Activated T-cell treated with anti-CD3 and anti-CD28 coated beads, Interleukin-2, amount 50 U/mL, for 4 hours (primary cell): Measurements from ENCODE around the gene CT45A10. TPM values are rescaled to one million over a fixed set of nuclear protein-coding genes. Genes with fewer than 3 reads are reported as not detected.
"Not testable (repeated sequence)": the region's sequence is repeated elsewhere in the genome, so short reads cannot be mapped to it uniquely, and the experiment has no call there.

ENCODE experiments used
- ATAC-seq, 2 donors: fragments of 200-7000 bp; cut with Tn5 transposase; one replicate each; pipeline ENCODE4 v1.10.0; 2021
- DNase-seq: peaks from one replicate; pipeline ENCODE4 v3.0.0-alpha.2; 2020
- H3K27me3 Mint-ChIP-seq: one replicate; pipeline ENCODE4 v1.8.0; 2021; ENCODE audit warnings: low read depth, mixed read lengths
- H3K36me3 Mint-ChIP-seq: one replicate; pipeline ENCODE4 v1.8.0; 2022; ENCODE audit warnings: mixed read lengths; ENCODE audit not compliant: insufficient read depth
- H3K4me1 Mint-ChIP-seq: one replicate; pipeline ENCODE4 v1.8.0; 2021; ENCODE audit warnings: low read depth, mixed read lengths
- H3K4me3 Mint-ChIP-seq: one replicate; pipeline ENCODE4 v1.8.0; 2021; ENCODE audit warnings: mild to moderate bottlenecking, moderate library complexity, mixed read lengths
- H3K9me3 Mint-ChIP-seq: one replicate; pipeline ENCODE4 v1.8.0; 2021; ENCODE audit warnings: mixed read lengths
- total RNA-seq, 3 donors: library from RNA; stranded (reverse); gene quantifications; one replicate each; pipeline ENCODE4 v1.2.1, GENCODE V29; 2021

CT45A10 gene
- not detected for total RNA-seq

- Mint-ChIP-seq H3K36me3 (no peaks in the 10 kb centered on the region), H3K9me3 (no peaks in the 10 kb centered on the region), H3K27me3 (no peaks in the 10 kb centered on the region), H3K4me1 (no peaks in the 10 kb centered on the region), H3K4me3 (no peak within 1 kb of the TSS)
- ATAC-seq (no peak), DNase-seq (no peak)
Measured at GRCh38 chrX:135893294-135893817, at the start of gene CT45A10, which contains the start of gene SAGE1. Gene CT45A10 (minus strand): TSS chrX:135893444. CDS start chrX:135885344, 8,100 bp downstream. Gene SAGE1 (plus strand): TSS chrX:135893716. CDS start chrX:135896243, 2,527 bp downstream.

- ATAC-seq: peak in 1 of 2 donors; percentile 58
Measured at GRCh38 chrX:135931644-135932487, 38.6 kb upstream of the CT45A10 start.

GRCh38 chrX:135927897-135928296 is 34.7 kb upstream of the CT45A10 start:
- H3K36me3 Mint-ChIP-seq: no peaks in the 10 kb centered on the region
- DNase-seq (no peak), ATAC-seq (no peak)
- H3K4me1 Mint-ChIP-seq: no peaks in the 10 kb centered on the region
- H3K27me3 Mint-ChIP-seq: no peaks in the 10 kb centered on the region
- no peak overlapping the region for H3K4me3 Mint-ChIP-seq
- no peaks in the 10 kb centered on the region for H3K9me3 Mint-ChIP-seq

More at GRCh38 chrX:135931644-135932487, 38.6 kb upstream of the CT45A10 start:
- DNase-seq: peak; percentile 31
- Mint-ChIP-seq H3K27me3 (no peaks in the 10 kb centered on the region), H3K36me3 (no peaks in the 10 kb centered on the region), H3K4me3 (no peak overlapping the region), H3K4me1 (no peaks in the 10 kb centered on the region), H3K9me3 (no peaks in the 10 kb centered on the region)

GRCh38 chrX:135923353-135923752 is 30.1 kb upstream of the CT45A10 start:
- Mint-ChIP-seq H3K4me3 (no peak overlapping the region), H3K4me1 (no peaks in the 10 kb centered on the region), H3K36me3 (no peaks in the 10 kb centered on the region), H3K9me3 (no peaks in the 10 kb centered on the region), H3K27me3 (no peaks in the 10 kb centered on the region)
- no peak for DNase-seq
- no peak for ATAC-seq

GRCh38 chrX:135920516-135920915 is 27.3 kb upstream of the CT45A10 start:
- not testable (repeated sequence) for DNase-seq, H3K27me3 Mint-ChIP-seq, ATAC-seq, H3K36me3 Mint-ChIP-seq, H3K4me1 Mint-ChIP-seq, H3K4me3 Mint-ChIP-seq, H3K9me3 Mint-ChIP-seq

GRCh38 chrX:135914404-135914803 is 21.2 kb upstream of the CT45A10 start:
- no peaks in the 10 kb centered on the region for H3K27me3 Mint-ChIP-seq
- no peak overlapping the region for H3K4me3 Mint-ChIP-seq
- H3K36me3 Mint-ChIP-seq: no peaks in the 10 kb centered on the region
- H3K4me1 Mint-ChIP-seq: no peaks in the 10 kb centered on the region
- ATAC-seq (no peak), DNase-seq (no peak)
- no peaks in the 10 kb centered on the region for H3K9me3 Mint-ChIP-seq

- DNase-seq (no peak), ATAC-seq (no peak)
- H3K27me3 Mint-ChIP-seq: peaks cover 2% of the 10 kb centered on the region
- no peaks in the 10 kb centered on the region for H3K9me3 Mint-ChIP-seq
- H3K36me3 Mint-ChIP-seq: no peaks in the 10 kb centered on the region
- H3K4me3 Mint-ChIP-seq: no peak overlapping the region
- no peaks in the 10 kb centered on the region for H3K4me1 Mint-ChIP-seq
Measured at GRCh38 chrX:135910251-135910650, 17.0 kb upstream of the CT45A10 start.

- no peaks in the 10 kb centered on the region for H3K4me1 Mint-ChIP-seq
- no peak for DNase-seq
- no peak for ATAC-seq
- no peaks in the 10 kb centered on the region for H3K9me3 Mint-ChIP-seq
- no peaks in the 10 kb centered on the region for H3K36me3 Mint-ChIP-seq
- no peak overlapping the region for H3K4me3 Mint-ChIP-seq
- H3K27me3 Mint-ChIP-seq: no peaks in the 10 kb centered on the region
Measured at GRCh38 chrX:135892781-135893180, 463 bp downstream of the CT45A10 start.

GRCh38 chrX:135890087-135890585 is 3.1 kb downstream of the CT45A10 start:
- ATAC-seq (no peak), DNase-seq (no peak)
- H3K9me3 Mint-ChIP-seq: no peaks in the 10 kb centered on the region
- H3K4me1 Mint-ChIP-seq: no peaks in the 10 kb centered on the region
- H3K4me3 Mint-ChIP-seq: no peak overlapping the region
- no peaks in the 10 kb centered on the region for H3K36me3 Mint-ChIP-seq
- H3K27me3 Mint-ChIP-seq: no peaks in the 10 kb centered on the region

GRCh38 chrX:135888976-135889375 is 4.3 kb downstream of the CT45A10 start:
- ATAC-seq, H3K27me3 Mint-ChIP-seq, H3K36me3 Mint-ChIP-seq, H3K4me3 Mint-ChIP-seq, H3K4me1 Mint-ChIP-seq, DNase-seq, H3K9me3 Mint-ChIP-seq: not testable (repeated sequence)

GRCh38 chrX:135888230-135888629 is 5.0 kb downstream of the CT45A10 start:
- not testable (repeated sequence) for DNase-seq, H3K36me3 Mint-ChIP-seq, H3K27me3 Mint-ChIP-seq, H3K4me3 Mint-ChIP-seq, H3K4me1 Mint-ChIP-seq, ATAC-seq, H3K9me3 Mint-ChIP-seq

GRCh38 chrX:135882741-135883140 is 10.5 kb downstream of the CT45A10 start:
- not testable (repeated sequence) for H3K4me3 Mint-ChIP-seq, H3K4me1 Mint-ChIP-seq, H3K9me3 Mint-ChIP-seq, ATAC-seq, DNase-seq, H3K27me3 Mint-ChIP-seq, H3K36me3 Mint-ChIP-seq

DNA sequence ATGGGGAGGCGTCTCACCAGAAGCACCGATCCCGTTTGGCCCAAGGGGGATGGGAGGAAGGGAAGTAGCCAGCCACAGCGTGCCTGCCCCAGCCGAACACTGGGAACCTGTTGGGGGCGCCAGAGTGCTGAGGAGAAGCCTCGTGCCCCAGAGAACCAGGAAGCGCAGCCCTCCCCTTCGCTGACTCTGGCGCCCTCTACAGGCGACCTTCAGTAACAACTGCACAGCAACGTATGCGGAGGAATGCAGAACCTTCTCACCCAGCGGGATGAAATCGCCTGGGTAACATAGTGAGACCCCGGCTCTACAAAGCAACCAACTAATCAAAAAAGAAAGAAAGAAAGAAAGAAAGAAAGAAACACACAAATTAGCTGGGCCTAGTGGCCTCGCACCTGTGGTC is 21.5 kb downstream of the CT45A10 start, which contains the start of gene CT45A9:
Gene CT45A9 (minus strand): TSS at position 101 of the 400 bp plus-strand sequence. CDS start 3,751 bp downstream, outside the sequence.
- H3K36me3 Mint-ChIP-seq, DNase-seq, H3K27me3 Mint-ChIP-seq, H3K4me1 Mint-ChIP-seq, H3K4me3 Mint-ChIP-seq, H3K9me3 Mint-ChIP-seq, ATAC-seq: not testable (repeated sequence)

GRCh38 chrX:135854438-135854837 is 38.8 kb downstream of the CT45A10 start, which contains the start of gene CT45A8:
Gene CT45A8 (minus strand): TSS chrX:135854538. CDS start chrX:135850783, 3,755 bp downstream.
- not testable (repeated sequence) for H3K4me1 Mint-ChIP-seq, ATAC-seq, H3K9me3 Mint-ChIP-seq

DNA sequence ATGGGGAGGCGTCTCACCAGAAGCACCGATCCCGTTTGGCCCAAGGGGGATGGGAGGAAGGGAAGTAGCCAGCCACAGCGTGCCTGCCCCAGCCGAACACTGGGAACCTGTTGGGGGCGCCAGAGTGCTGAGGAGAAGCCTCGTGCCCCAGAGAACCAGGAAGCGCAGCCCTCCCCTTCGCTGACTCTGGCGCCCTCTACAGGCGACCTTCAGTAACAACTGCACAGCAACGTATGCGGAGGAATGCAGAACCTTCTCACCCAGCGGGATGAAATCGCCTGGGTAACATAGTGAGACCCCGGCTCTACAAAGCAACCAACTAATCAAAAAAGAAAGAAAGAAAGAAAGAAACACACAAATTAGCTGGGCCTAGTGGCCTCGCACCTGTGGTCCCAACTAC is 56.1 kb downstream of the CT45A10 start, which contains the start of gene CT45A7:
Gene CT45A7 (minus strand): TSS at position 101 of the 400 bp plus-strand sequence. CDS start 3,747 bp downstream, outside the sequence.
- not testable (repeated sequence) for ATAC-seq, H3K27me3 Mint-ChIP-seq, H3K4me1 Mint-ChIP-seq, H3K9me3 Mint-ChIP-seq, DNase-seq, H3K4me3 Mint-ChIP-seq, H3K36me3 Mint-ChIP-seq

More at GRCh38 chrX:135854438-135854837, 38.8 kb downstream of the CT45A10 start, which contains the start of gene CT45A8:
- H3K36me3 Mint-ChIP-seq, H3K4me3 Mint-ChIP-seq, H3K27me3 Mint-ChIP-seq, DNase-seq: not testable (repeated sequence)
